Tibial artery (tissue), 4 donors: ENCODE data around the gene CACNA1C.

Experiments
- DNase-seq, 2 donors: peaks; one replicate each; pipeline ENCODE4 v3.0.0-alpha.2; 2019
- H3K27ac ChIP-seq, 2 donors: fragments of 200-600 bp; sonication (generic) in 1 of 2; 1 replicate in 1 of 2; 2 replicates in 1 of 2; pipeline ENCODE4 v1.5.1; 2018 to 2019; ENCODE audit warnings: mild to moderate bottlenecking in 1 of 2
- H3K27me3 ChIP-seq, 2 donors: fragments of 200-600 bp; sonication (generic) in 1 of 2; one replicate each; pipeline versions ENCODE4 v1.5.1 to v1.6.0; 2016 to 2019
- H3K36me3 ChIP-seq, 3 donors: fragments of 200-600 bp; sonication (generic) in 2 of 3; one replicate each; pipeline ENCODE4 v1.5.1; 2016 to 2019; ENCODE audit warnings: mild to moderate bottlenecking in 2 of 3
- H3K4me1 ChIP-seq, 4 donors: fragments of 200-600 bp; sonication (generic) in 2 of 4; 1 replicate in 3 of 4; 2 replicates in 1 of 4; pipeline ENCODE4 v1.5.1; 2016 to 2019
- H3K4me3 ChIP-seq, 2 donors: fragments of 200-600 bp; sonication (generic) in 1 of 2; 1 replicate in 1 of 2; 2 replicates in 1 of 2; pipeline ENCODE4 v1.5.1; 2018 to 2019; ENCODE audit warnings: mild to moderate bottlenecking in 2 of 2
- H3K9me3 ChIP-seq, 3 donors: fragments of 200-600 bp; sonication (generic) in 1 of 3; one replicate each; pipeline ENCODE4 v1.5.1; 2016 to 2019
- intact Hi-C: fragments of 100-400 bp; cut with DNase I; formaldehyde crosslinking; loops from one replicate; pipeline ENCODE4 v1.15.0; 2023; ENCODE audit warnings: low total_unique reads
- TF ChIP-seq, protein P1 (sequence below), 2 experiments: fragments of 200-600 bp in 1 of 2; fragments of 450-650 bp in 1 of 2; IDR thresholded peaks; one replicate each; pipeline ENCODE4 v1.5.1; 2017 to 2019; ENCODE audit warnings: antibody characterized with exemption in 2 of 2, mild to moderate bottlenecking in 1 of 2, moderate library complexity in 1 of 2

Gene CACNA1C

DNA sequence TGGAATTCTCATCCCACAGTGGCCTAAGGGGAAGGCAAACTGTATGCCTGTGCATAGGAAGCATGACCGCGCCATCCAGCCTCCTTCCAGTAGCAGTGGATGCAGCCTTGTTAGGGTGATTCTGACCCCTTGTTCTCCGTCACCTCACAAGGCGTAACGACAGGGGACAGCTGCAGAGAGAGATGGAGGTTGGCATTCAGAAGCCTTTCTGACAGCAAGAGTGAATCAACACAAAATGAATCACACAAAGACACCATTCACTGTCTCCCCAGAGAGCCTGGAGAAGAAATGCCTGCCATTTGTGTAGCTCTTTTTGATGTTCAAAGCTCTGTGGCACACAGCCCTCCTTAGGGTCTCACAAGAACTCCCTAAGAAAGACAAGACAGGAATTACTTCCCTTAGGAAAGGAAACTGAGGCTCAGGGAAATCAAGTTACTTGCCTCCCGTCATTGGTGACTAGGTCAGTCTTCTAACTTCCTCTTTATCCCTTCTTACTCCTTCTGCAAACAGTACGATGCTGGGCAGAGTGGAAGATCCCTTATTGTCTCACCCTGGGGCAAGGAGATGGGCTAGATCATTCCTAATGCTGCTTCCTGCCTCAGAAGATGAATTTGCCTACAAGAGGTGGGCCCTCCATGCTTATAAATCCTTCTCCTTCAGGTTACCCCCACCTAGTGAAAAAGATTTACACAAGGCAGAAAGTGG, 280.9 kb downstream of the CACNA1C start:
- TF ChIP-seq, protein P1, sequence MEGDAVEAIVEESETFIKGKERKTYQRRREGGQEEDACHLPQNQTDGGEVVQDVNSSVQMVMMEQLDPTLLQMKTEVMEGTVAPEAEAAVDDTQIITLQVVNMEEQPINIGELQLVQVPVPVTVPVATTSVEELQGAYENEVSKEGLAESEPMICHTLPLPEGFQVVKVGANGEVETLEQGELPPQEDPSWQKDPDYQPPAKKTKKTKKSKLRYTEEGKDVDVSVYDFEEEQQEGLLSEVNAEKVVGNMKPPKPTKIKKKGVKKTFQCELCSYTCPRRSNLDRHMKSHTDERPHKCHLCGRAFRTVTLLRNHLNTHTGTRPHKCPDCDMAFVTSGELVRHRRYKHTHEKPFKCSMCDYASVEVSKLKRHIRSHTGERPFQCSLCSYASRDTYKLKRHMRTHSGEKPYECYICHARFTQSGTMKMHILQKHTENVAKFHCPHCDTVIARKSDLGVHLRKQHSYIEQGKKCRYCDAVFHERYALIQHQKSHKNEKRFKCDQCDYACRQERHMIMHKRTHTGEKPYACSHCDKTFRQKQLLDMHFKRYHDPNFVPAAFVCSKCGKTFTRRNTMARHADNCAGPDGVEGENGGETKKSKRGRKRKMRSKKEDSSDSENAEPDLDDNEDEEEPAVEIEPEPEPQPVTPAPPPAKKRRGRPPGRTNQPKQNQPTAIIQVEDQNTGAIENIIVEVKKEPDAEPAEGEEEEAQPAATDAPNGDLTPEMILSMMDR (IDR thresholded peaks at IDR 0.05): no peak
- H3K4me1 ChIP-seq: peaks cover 0 to 92% (median 49%) of the 10 kb centered on the region in 4 donors

DNA sequence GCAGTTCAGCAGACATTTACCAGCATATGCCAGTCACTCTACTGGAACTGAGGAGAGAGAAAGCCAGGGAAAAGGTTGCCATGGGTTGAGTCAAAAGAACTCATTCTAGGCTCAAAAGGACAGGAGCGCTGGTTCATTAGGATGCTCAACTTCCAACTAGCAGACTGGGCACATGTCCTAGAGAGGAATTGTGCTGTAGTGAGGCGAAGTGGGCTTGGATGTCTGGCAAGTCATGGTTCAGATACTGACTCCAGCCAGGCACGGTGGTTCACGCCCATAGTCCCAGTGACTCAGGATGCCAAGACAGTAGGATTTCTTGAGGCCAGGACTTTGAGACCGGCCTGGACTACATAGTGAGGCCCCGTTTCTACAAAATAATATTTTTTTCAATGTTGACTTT, 281.5 kb downstream of the CACNA1C start:
- Histone ChIP-seq H3K27ac (peak overlapping the region; percentile 88 to 90), H3K36me3 (no peaks in the 10 kb centered on the region), H3K4me1 (peaks cover 0 to 96% (median 55%) of the 10 kb centered on the region in 4 donors), H3K27me3 (no peaks in the 10 kb centered on the region), H3K9me3 (no peaks in the 10 kb centered on the region), H3K4me3 (no peak overlapping the region)
- TF ChIP-seq, protein P1 (IDR thresholded peaks at IDR 0.05): no peak
- intact Hi-C loops: no loop called here
- no peak for DNase-seq

More for the DNA sequence above, 280.9 kb downstream of the CACNA1C start:
- Histone ChIP-seq H3K36me3 (no peaks in the 10 kb centered on the region), H3K9me3 (no peaks in the 10 kb centered on the region), H3K4me3 (no peak overlapping the region), H3K27me3 (no peaks in the 10 kb centered on the region), H3K27ac (peak overlapping the region; percentile 88 to 90)
- DNase-seq: no peak
- intact Hi-C loops: no loop called here

DNA sequence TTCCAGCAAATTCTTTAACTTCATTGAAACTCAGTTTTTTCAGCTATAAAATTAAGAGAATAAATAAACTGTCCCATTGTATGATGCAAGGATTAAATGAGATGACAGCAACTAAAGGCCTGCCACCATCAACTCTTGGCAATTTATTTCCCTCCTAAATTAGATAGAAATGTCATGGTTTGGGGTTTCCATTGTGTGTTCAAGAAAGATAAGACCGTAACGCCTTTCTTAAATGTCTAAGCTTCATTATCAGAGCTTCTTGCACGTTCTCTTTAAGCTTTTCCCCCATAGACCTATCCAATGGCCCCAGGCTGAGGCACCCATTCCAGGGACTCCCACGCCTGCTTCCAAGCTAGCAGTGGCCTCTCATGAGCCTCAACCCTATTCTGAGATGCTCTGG, 281.9 kb downstream of the CACNA1C start:
- H3K36me3 ChIP-seq: no peaks in the 10 kb centered on the region
- TF ChIP-seq, protein P1 (IDR thresholded peaks at IDR 0.05): no peak
- DNase-seq: no peak
- peaks cover 0 to 96% (median 55%) of the 10 kb centered on the region in 4 donors for H3K4me1 ChIP-seq
- peak overlapping the region; percentile 88 to 90 for H3K27ac ChIP-seq
- no peak overlapping the region for H3K4me3 ChIP-seq
- intact Hi-C loops: no loop called here
- H3K27me3 ChIP-seq: no peaks in the 10 kb centered on the region
- no peaks in the 10 kb centered on the region for H3K9me3 ChIP-seq

DNA sequence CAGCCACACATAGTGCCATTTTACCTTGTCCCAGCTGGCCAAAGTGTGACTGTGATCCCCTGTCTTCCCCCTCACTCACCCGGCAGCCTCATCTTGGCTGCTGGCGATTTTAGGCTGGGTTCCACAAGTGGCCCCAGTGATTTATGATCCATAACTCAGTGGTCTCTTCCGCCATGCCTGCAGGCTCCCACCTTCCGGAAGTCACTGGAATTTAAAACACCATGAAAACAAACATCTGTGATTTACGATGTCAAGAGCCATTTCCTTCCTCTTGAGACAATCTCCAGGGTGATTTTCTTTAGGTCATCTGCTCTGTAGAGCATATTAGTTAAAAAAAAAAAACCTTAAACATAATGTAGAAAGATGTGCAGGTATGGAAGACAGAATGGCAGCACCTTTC, 282.3 kb downstream of the CACNA1C start:
- TF ChIP-seq, protein P1 (IDR thresholded peaks at IDR 0.05): no peak
- H3K9me3 ChIP-seq: no peaks in the 10 kb centered on the region
- H3K27ac ChIP-seq: peak overlapping the region; percentile 88 to 90
- intact Hi-C loops: no loop called here
- DNase-seq: no peak
- H3K36me3 ChIP-seq: no peaks in the 10 kb centered on the region
- H3K4me1 ChIP-seq: peaks cover 0 to 96% (median 55%) of the 10 kb centered on the region in 4 donors
- H3K27me3 ChIP-seq: no peaks in the 10 kb centered on the region
- no peak overlapping the region for H3K4me3 ChIP-seq

DNA sequence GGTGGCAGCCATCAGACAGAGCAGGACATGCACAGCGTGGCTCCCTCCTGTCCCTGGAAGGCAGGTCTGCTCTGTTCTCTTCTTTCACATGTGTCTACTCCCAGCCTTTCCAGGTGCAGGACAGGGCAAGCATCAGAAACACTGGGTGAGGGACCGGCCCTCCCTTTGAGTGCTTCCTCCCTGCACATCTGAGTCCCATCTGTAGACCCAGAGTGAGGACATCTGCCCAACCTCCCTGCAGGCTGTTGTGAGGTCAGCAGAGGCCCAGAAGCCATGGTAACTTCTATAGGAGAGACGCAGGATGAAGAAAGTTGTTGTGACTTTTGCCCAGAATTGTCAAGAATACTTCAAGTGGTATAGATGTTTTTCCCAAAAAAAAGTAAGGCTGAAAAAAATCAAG, 282.7 kb downstream of the CACNA1C start:
- H3K9me3 ChIP-seq: no peaks in the 10 kb centered on the region
- DNase-seq: no peak
- no peaks in the 10 kb centered on the region for H3K27me3 ChIP-seq
- TF ChIP-seq, protein P1 (IDR thresholded peaks at IDR 0.05): no peak
- no peak overlapping the region for H3K4me3 ChIP-seq
- no peaks in the 10 kb centered on the region for H3K36me3 ChIP-seq
- H3K4me1 ChIP-seq: peaks cover 0 to 96% (median 56%) of the 10 kb centered on the region in 4 donors
- intact Hi-C loops: no loop called here
- H3K27ac ChIP-seq: peak overlapping the region; percentile 88 to 90
